Left lung (tissue), 10 donors: ENCODE measurements around the gene PMFBP1. TPM values are rescaled to one million over a fixed set of nuclear protein-coding genes. Genes with fewer than 3 reads are reported as not detected.

Source experiments
- ATAC-seq: fragments of 200-7000 bp; cut with Tn5 transposase; one replicate; pipeline ENCODE4 v1.9.1; 2020; ENCODE audit warnings: moderate library complexity
- DNase-seq, 4 donors: peaks; one replicate each; pipeline ENCODE4 v3.0.0-alpha.2; 2013 to 2020
- H3K27ac ChIP-seq, 2 donors: fragments of 200-600 bp; sonication (generic) in 1 of 2; one replicate each; pipeline versions ENCODE4 v1.5.0 to v1.8.0; 2020 to 2021
- H3K27me3 ChIP-seq, 2 donors: fragments of 200-600 bp; sonication (generic) in 1 of 2; one replicate each; pipeline versions ENCODE4 v1.5.0 to v1.8.0; 2020 to 2021
- H3K36me3 ChIP-seq, 2 donors: fragments of 200-600 bp; sonication (generic) in 1 of 2; one replicate each; pipeline versions ENCODE4 v1.5.0 to v1.8.0; 2020 to 2021
- H3K4me1 ChIP-seq, 2 donors: fragments of 200-600 bp; one replicate each; pipeline ENCODE4 v1.8.0; 2021
- H3K4me3 ChIP-seq, 2 donors: fragments of 200-600 bp; sonication (generic) in 1 of 2; one replicate each; pipeline versions ENCODE4 v1.5.0 to v1.8.0; 2020 to 2021; ENCODE audit warnings: mild to moderate bottlenecking in 1 of 2
- H3K9me3 ChIP-seq, 2 donors: fragments of 200-600 bp; sonication (generic) in 1 of 2; one replicate each; pipeline versions ENCODE4 v1.5.0 to v1.8.0; 2020 to 2021
- CTCF ChIP-seq, 2 donors: fragments of 200-600 bp; sonication (generic) in 1 of 2; IDR thresholded peaks; one replicate each; pipeline versions ENCODE4 v1.5.0 to v1.8.0; 2021; ENCODE audit warnings: antibody characterized with exemption in 2 of 2
- intact Hi-C, 2 donors: fragments of 100-400 bp; cut with DNase I; formaldehyde crosslinking; loops; one replicate each; pipeline versions ENCODE4 v1.11.2 to v1.14.2; 2022
- polyA plus RNA-seq, 6 donors: library from polyadenylated mRNA; unstranded; fragments of 120-200 nt; gene quantifications; one replicate each; pipeline ENCODE4 v1.2.1, GENCODE V29; 2013; ENCODE audit not compliant: insufficient read length in 6 of 6
- total RNA-seq, 2 donors: library from RNA; stranded (reverse); fragmentation: NEBNext Ultra II Directional; extraction: Animal tissue kit (Norgen Biotek cat#: 25700); gene quantifications; one replicate each; pipeline ENCODE4 v1.2.1, GENCODE V29; 2021
- donor health status: DM: no; HTN: yes; CAD: no.
- donor health status: DM: no; HTN: no; CAD: no.

PMFBP1 gene
- total and polyA plus RNA-seq, 8 donors: 0.47 to 6.5 (median 4.9) TPM

GRCh38 chr16:72110662-72111615 is 61.0 kb downstream of the PMFBP1 start:
- Histone ChIP-seq H3K36me3 (peaks cover 0 to 74% of the 10 kb centered on the region in 2 donors), H3K27me3 (no peaks in the 10 kb centered on the region), H3K9me3 (no peaks in the 10 kb centered on the region), H3K4me3 (no peak overlapping the region), H3K4me1 (no peaks in the 10 kb centered on the region), H3K27ac (no peak overlapping the region)
- intact Hi-C loops: no loop called here
- ATAC-seq (no peak), DNase-seq (peak in 1 of 4 donors; percentile 22)
- TF ChIP-seq CTCF (IDR thresholded peaks at IDR 0.05): no peak

- H3K27me3 ChIP-seq: no peaks in the 10 kb centered on the region
- DNase-seq (peak in 1 of 4 donors; percentile 19), ATAC-seq (no peak)
- no peaks in the 10 kb centered on the region for H3K4me1 ChIP-seq
- no peak for TF ChIP-seq CTCF (IDR thresholded peaks at IDR 0.05)
- no peak overlapping the region for H3K27ac ChIP-seq
- H3K4me3 ChIP-seq: no peak overlapping the region
- intact Hi-C loops: no loop called here
- peaks cover 0 to 83% of the 10 kb centered on the region in 2 donors for H3K36me3 ChIP-seq
- no peaks in the 10 kb centered on the region for H3K9me3 ChIP-seq
Measured at GRCh38 chr16:72109966-72110530, 61.9 kb downstream of the PMFBP1 start.

GRCh38 chr16:72109300-72109699 is 62.7 kb downstream of the PMFBP1 start:
- H3K27me3 ChIP-seq: no peaks in the 10 kb centered on the region
- intact Hi-C loops: no loop called here
- no peaks in the 10 kb centered on the region for H3K4me1 ChIP-seq
- peak in 1 of 4 donors; percentile 17 for DNase-seq
- no peak overlapping the region for H3K4me3 ChIP-seq
- H3K36me3 ChIP-seq: peaks cover 3 to 91% of the 10 kb centered on the region in 2 donors
- TF ChIP-seq CTCF (IDR thresholded peaks at IDR 0.05): no peak
- no peak for ATAC-seq
- no peak overlapping the region for H3K27ac ChIP-seq
- H3K9me3 ChIP-seq: no peaks in the 10 kb centered on the region

- intact Hi-C loops: no loop called here
- no peaks in the 10 kb centered on the region for H3K4me1 ChIP-seq
- TF ChIP-seq CTCF (IDR thresholded peaks at IDR 0.05): no peak
- ATAC-seq (no peak), DNase-seq (no peak)
- no peak overlapping the region for H3K27ac ChIP-seq
- H3K27me3 ChIP-seq: no peaks in the 10 kb centered on the region
- H3K36me3 ChIP-seq: peaks cover 4 to 98% of the 10 kb centered on the region in 2 donors
- H3K4me3 ChIP-seq: no peak overlapping the region
- no peaks in the 10 kb centered on the region for H3K9me3 ChIP-seq
Measured at GRCh38 chr16:72108353-72109102, 63.4 kb downstream of the PMFBP1 start.

- H3K4me1 ChIP-seq: no peaks in the 10 kb centered on the region
- ATAC-seq (no peak), DNase-seq (no peak)
- no peak overlapping the region for H3K4me3 ChIP-seq
- peaks cover 4 to 100% of the 10 kb centered on the region in 2 donors for H3K36me3 ChIP-seq
- no peak overlapping the region for H3K27ac ChIP-seq
- intact Hi-C loops: no loop called here
- no peak for TF ChIP-seq CTCF (IDR thresholded peaks at IDR 0.05)
- no peaks in the 10 kb centered on the region for H3K9me3 ChIP-seq
- no peaks in the 10 kb centered on the region for H3K27me3 ChIP-seq
Measured at GRCh38 chr16:72107371-72107770, 64.6 kb downstream of the PMFBP1 start.
